ENCODE results near the gene TKFC. TPM values are rescaled to one million over a fixed set of nuclear protein-coding genes. Genes with fewer than 3 reads are reported as not detected.

Gene TKFC
- total RNA-seq, 4 donors from 2014 or later = 9.4 to 15.1 (median 13.4) TPM

DNA sequence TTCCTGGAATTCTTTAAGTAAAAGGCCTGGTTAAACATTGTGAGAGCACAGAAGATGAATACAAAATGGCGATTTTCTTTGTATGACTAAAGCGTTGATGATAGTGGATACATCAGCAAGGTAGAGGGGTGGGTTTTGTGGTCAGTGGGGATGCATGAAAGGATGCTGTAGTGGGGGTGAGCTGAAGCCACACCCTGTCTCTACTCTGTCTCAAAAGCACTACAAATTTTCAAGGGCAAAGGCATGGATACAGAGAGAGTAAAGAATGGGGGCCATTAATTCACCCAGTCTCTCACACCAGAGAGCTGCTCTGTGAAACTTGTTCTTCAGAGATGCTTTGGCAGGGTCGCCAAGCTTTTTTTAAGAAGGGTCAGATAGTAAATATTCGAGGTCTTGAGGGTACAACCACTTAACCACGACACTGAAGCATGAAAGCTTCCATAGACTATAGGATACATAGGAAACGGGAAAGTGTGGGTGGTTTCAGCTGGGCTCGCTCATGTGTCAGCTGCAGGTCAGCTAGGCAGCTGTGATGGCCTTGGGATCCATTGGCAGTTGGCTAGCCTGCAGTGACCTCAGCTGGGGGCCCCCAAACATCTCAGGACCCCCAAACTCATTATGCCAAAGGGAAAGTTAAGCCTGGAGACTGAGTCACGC lies 37.4 kb downstream of the TKFC start:
- Histone ChIP-seq H3K27ac (no peak overlapping the region), H3K36me3 (peaks cover 0 to 67% of the 10 kb centered on the region in 2 donors), H3K4me3 (no peak overlapping the region), H3K27me3 (no peaks in the 10 kb centered on the region), H3K9me3 (no peaks in the 10 kb centered on the region), H3K4me1 (peaks cover 0 to 7% (median 0%) of the 10 kb centered on the region in 3 donors)
- WGBS, 2 donors (ENCODE audit: low coverage in 1 of 2) = 84 to 88% methylated on average over 5 to 8 of the region's 8 CpGs
- TF ChIP-seq EP300 (IDR thresholded peaks at IDR 0.05) (no peak), POLR2AphosphoS5 (IDR thresholded peaks at IDR 0.05) (no peak), POLR2A (IDR thresholded peaks at IDR 0.05) (no peak)
- TF ChIP-seq, protein P1, sequence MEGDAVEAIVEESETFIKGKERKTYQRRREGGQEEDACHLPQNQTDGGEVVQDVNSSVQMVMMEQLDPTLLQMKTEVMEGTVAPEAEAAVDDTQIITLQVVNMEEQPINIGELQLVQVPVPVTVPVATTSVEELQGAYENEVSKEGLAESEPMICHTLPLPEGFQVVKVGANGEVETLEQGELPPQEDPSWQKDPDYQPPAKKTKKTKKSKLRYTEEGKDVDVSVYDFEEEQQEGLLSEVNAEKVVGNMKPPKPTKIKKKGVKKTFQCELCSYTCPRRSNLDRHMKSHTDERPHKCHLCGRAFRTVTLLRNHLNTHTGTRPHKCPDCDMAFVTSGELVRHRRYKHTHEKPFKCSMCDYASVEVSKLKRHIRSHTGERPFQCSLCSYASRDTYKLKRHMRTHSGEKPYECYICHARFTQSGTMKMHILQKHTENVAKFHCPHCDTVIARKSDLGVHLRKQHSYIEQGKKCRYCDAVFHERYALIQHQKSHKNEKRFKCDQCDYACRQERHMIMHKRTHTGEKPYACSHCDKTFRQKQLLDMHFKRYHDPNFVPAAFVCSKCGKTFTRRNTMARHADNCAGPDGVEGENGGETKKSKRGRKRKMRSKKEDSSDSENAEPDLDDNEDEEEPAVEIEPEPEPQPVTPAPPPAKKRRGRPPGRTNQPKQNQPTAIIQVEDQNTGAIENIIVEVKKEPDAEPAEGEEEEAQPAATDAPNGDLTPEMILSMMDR (IDR thresholded peaks at IDR 0.05) = no peak
- ATAC-seq = no peak

DNA sequence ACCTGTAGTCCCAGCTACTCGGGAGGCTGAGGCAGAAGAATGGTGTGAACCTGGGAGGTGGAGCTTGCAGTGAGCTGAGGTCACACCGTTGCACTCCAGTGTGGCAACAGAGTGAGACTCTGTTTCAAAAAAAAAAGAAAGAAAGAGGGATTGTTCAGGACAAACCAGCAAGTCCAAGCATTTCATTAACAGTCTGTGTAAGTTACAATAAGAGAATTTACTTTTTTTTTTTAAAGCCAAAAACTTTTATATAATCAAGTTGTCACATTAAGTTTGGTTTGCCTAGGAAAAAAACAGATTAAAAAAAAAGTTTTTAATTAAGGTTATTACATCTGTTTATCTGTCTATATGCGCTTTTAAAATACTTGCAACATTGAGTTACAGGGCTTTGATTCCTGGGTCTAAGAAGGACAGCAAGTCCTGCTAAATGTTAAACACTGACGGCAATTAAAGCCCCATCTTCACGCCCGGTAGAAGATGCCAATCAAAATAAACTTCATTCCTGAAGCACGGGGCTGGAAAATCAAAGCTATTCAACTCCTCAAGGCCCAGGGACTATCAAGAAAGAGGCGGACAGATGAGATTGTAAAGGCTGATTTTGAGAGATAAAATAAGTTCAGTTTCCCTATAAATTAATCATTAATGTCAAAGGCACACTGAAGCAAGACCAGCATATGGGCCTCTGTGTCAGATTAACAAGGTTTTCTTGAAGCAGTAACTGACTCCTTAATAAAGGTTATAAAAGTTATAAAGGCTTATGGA lies 39.8 kb downstream of the TKFC start:
- 60 to 80% methylated on average over 7 to 8 of the region's 8 CpGs for WGBS, 2 donors (ENCODE audit: low coverage in 1 of 2)
- Histone ChIP-seq H3K27ac (no peak overlapping the region), H3K4me1 (peaks cover 0 to 7% (median 0%) of the 10 kb centered on the region in 3 donors), H3K4me3 (no peak overlapping the region), H3K27me3 (no peaks in the 10 kb centered on the region), H3K9me3 (no peaks in the 10 kb centered on the region), H3K36me3 (peaks cover 0 to 61% of the 10 kb centered on the region in 2 donors)
- TF ChIP-seq EP300 (IDR thresholded peaks at IDR 0.05) (no peak), POLR2A (IDR thresholded peaks at IDR 0.05) (no peak), POLR2AphosphoS5 (IDR thresholded peaks at IDR 0.05) (no peak)
- TF ChIP-seq, protein P1 (IDR thresholded peaks at IDR 0.05) = no peak
- ATAC-seq = no peak

DNA sequence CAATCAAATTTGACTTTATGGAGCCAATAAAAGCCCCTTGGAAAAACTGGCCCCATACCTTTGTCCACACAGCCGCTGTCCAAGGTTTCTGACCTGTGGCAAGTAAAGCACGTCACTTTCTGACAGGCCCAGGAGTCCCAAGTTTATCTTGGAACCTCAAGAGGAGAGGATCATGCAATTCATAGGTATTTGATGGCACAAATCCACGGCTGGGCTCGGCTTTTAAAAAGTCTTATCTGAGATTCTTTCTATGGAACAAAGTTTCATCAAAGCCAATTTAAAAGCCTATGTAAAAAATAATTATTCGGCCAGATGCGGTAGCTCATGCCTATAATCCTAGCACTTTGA lies 42.7 kb downstream of the TKFC start:
- Histone ChIP-seq H3K36me3 (peaks cover 0 to 32% of the 10 kb centered on the region in 2 donors), H3K27ac (no peak overlapping the region), H3K27me3 (no peaks in the 10 kb centered on the region), H3K4me1 (peaks cover 0 to 9% (median 4%) of the 10 kb centered on the region in 3 donors), H3K9me3 (no peaks in the 10 kb centered on the region), H3K4me3 (no peak overlapping the region)
- 88 to 95% methylated on average over 4 to 6 of the region's 6 CpGs for WGBS, 2 donors (ENCODE audit: low coverage in 1 of 2)
- TF ChIP-seq, protein P1 (IDR thresholded peaks at IDR 0.05) = no peak
- no peak for TF ChIP-seq POLR2A (IDR thresholded peaks at IDR 0.05)
- TF ChIP-seq EP300 (IDR thresholded peaks at IDR 0.05) = no peak
- no peak for TF ChIP-seq POLR2AphosphoS5 (IDR thresholded peaks at IDR 0.05)
- ATAC-seq = no peak

DNA sequence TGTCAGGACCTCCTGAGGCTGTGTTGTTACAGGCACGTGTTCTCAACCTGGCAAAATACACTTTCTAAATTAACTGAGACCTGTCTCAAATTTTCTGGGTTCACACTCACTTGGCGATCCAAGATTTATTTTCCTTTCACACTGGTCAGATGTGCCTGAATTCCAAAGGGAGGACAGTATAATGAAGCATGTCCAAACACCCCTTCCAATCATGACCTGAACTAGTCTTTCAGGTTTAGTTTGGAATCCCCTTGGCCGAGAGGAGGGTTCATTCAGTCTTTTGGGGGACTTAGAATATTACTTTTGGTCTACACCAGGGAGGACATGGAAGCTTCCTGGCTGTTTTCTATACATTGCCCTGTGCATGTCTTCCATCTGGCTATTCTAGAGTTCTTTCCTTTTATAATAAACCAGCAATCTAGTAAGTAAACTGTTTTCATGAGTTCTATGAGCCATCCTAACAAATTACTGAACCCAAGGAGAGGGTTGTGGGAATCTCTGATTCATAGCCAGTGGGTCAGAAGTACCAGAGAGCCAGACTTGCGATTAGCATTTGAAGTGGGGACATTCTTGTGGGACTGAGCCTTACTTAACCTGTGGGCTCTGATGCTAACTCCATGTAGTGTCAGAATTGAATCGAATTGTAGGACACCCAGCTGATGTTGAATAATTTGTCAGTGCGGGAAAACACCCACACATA lies 44.6 kb downstream of the TKFC start:
- H3K9me3 ChIP-seq = no peaks in the 10 kb centered on the region
- ATAC-seq = no peak
- H3K27me3 ChIP-seq = no peaks in the 10 kb centered on the region
- H3K4me1 ChIP-seq = peaks cover 0 to 9% (median 4%) of the 10 kb centered on the region in 3 donors
- TF ChIP-seq POLR2AphosphoS5 (IDR thresholded peaks at IDR 0.05) (no peak), POLR2A (IDR thresholded peaks at IDR 0.05) (no peak), EP300 (IDR thresholded peaks at IDR 0.05) (no peak)
- TF ChIP-seq, protein P1 (IDR thresholded peaks at IDR 0.05) = no peak
- H3K27ac ChIP-seq = no peak overlapping the region
- 92 to 96% methylated on average over 3 to 4 of the region's 6 CpGs for WGBS, 2 donors (ENCODE audit: low coverage in 1 of 2)
- no peak overlapping the region for H3K4me3 ChIP-seq
- H3K36me3 ChIP-seq = peaks cover 0 to 30% of the 10 kb centered on the region in 2 donors
